Measurements from ENCODE around the gene PLCD1.

PLCD1 gene

GRCh38 chr3:38001456-38002081, 27.9 kb downstream of the PLCD1 start:
- Histone ChIP-seq H3K4me3 (ENCODE audit: insufficient read depth, low read depth, low read length) (no peak overlapping the region), H3K27ac (ENCODE audit: insufficient read depth, low read depth, low read length, poor library complexity, severe bottlenecking) (no peak overlapping the region), H3K4me1 (ENCODE audit: control insufficient read depth, insufficient read depth, low read length) (no peaks in the 10 kb centered on the region), H3K36me3 (ENCODE audit: control insufficient read depth, insufficient read depth, low read length) (no peaks in the 10 kb centered on the region), H3K27me3 (ENCODE audit: control insufficient read depth, insufficient read depth, low read length, poor library complexity, severe bottlenecking) (peaks cover 9% of the 10 kb centered on the region), H3K9me3 (ENCODE audit: control insufficient read depth, low read length) (no peaks in the 10 kb centered on the region)
- WGBS, 2 experiments, result 84% methylated on average over 9 of the region's 9 CpGs

GRCh38 chr3:38000965-38001455, 28.4 kb downstream of the PLCD1 start:
- no peak overlapping the region for H3K4me3 ChIP-seq (ENCODE audit: insufficient read depth, low read depth, low read length)
- no peak overlapping the region for H3K27ac ChIP-seq (ENCODE audit: insufficient read depth, low read depth, low read length, poor library complexity, severe bottlenecking)
- 90 to 91% methylated on average over 6 of the region's 6 CpGs for WGBS, 2 experiments
- H3K27me3 ChIP-seq (ENCODE audit: control insufficient read depth, insufficient read depth, low read length, poor library complexity, severe bottlenecking), result peaks cover 9% of the 10 kb centered on the region
- H3K4me1 ChIP-seq (ENCODE audit: control insufficient read depth, insufficient read depth, low read length), result no peaks in the 10 kb centered on the region
- H3K9me3 ChIP-seq (ENCODE audit: control insufficient read depth, low read length), result no peaks in the 10 kb centered on the region
- H3K36me3 ChIP-seq (ENCODE audit: control insufficient read depth, insufficient read depth, low read length), result no peaks in the 10 kb centered on the region

- Histone ChIP-seq H3K36me3 (ENCODE audit: control insufficient read depth, insufficient read depth, low read length) (no peaks in the 10 kb centered on the region), H3K4me3 (ENCODE audit: insufficient read depth, low read depth, low read length) (no peak overlapping the region), H3K27me3 (ENCODE audit: control insufficient read depth, insufficient read depth, low read length, poor library complexity, severe bottlenecking) (peaks cover 9% of the 10 kb centered on the region), H3K4me1 (ENCODE audit: control insufficient read depth, insufficient read depth, low read length) (no peaks in the 10 kb centered on the region), H3K9me3 (ENCODE audit: control insufficient read depth, low read length) (no peaks in the 10 kb centered on the region), H3K27ac (ENCODE audit: insufficient read depth, low read depth, low read length, poor library complexity, severe bottlenecking) (no peak overlapping the region)
- 92% methylated on average over 6 of the region's 6 CpGs for WGBS, 2 experiments
These were observed 29.1 kb downstream of the PLCD1 start for GRCh38 chr3:38000242-38000916.

GRCh38 chr3:37999836-38000235, 29.6 kb downstream of the PLCD1 start:
- H3K4me1 ChIP-seq (ENCODE audit: control insufficient read depth, insufficient read depth, low read length), result no peaks in the 10 kb centered on the region
- no peaks in the 10 kb centered on the region for H3K36me3 ChIP-seq (ENCODE audit: control insufficient read depth, insufficient read depth, low read length)
- 87 to 88% methylated on average over 6 of the region's 6 CpGs for WGBS, 2 experiments
- H3K27me3 ChIP-seq (ENCODE audit: control insufficient read depth, insufficient read depth, low read length, poor library complexity, severe bottlenecking), result peaks cover 9% of the 10 kb centered on the region
- H3K9me3 ChIP-seq (ENCODE audit: control insufficient read depth, low read length), result no peaks in the 10 kb centered on the region
- H3K27ac ChIP-seq (ENCODE audit: insufficient read depth, low read depth, low read length, poor library complexity, severe bottlenecking), result no peak overlapping the region
- H3K4me3 ChIP-seq (ENCODE audit: insufficient read depth, low read depth, low read length), result no peak overlapping the region

- peaks cover 13% of the 10 kb centered on the region for H3K27me3 ChIP-seq (ENCODE audit: control insufficient read depth, insufficient read depth, low read length, poor library complexity, severe bottlenecking)
- H3K4me3 ChIP-seq (ENCODE audit: insufficient read depth, low read depth, low read length), result no peak overlapping the region
- no peaks in the 10 kb centered on the region for H3K9me3 ChIP-seq (ENCODE audit: control insufficient read depth, low read length)
- H3K36me3 ChIP-seq (ENCODE audit: control insufficient read depth, insufficient read depth, low read length), result no peaks in the 10 kb centered on the region
- 87 to 88% methylated on average over 6 of the region's 6 CpGs for WGBS, 2 experiments
- H3K27ac ChIP-seq (ENCODE audit: insufficient read depth, low read depth, low read length, poor library complexity, severe bottlenecking), result no peak overlapping the region
- no peaks in the 10 kb centered on the region for H3K4me1 ChIP-seq (ENCODE audit: control insufficient read depth, insufficient read depth, low read length)
These were observed 31.6 kb downstream of the PLCD1 start for GRCh38 chr3:37997791-37998370.

GRCh38 chr3:37997342-37997741, 32.1 kb downstream of the PLCD1 start:
- Histone ChIP-seq H3K4me1 (ENCODE audit: control insufficient read depth, insufficient read depth, low read length) (no peaks in the 10 kb centered on the region), H3K9me3 (ENCODE audit: control insufficient read depth, low read length) (no peaks in the 10 kb centered on the region), H3K4me3 (ENCODE audit: insufficient read depth, low read depth, low read length) (no peak overlapping the region), H3K36me3 (ENCODE audit: control insufficient read depth, insufficient read depth, low read length) (no peaks in the 10 kb centered on the region), H3K27ac (ENCODE audit: insufficient read depth, low read depth, low read length, poor library complexity, severe bottlenecking) (no peak overlapping the region), H3K27me3 (ENCODE audit: control insufficient read depth, insufficient read depth, low read length, poor library complexity, severe bottlenecking) (peaks cover 13% of the 10 kb centered on the region)
- WGBS, 2 experiments, result 96 to 97% methylated on average over 10 of the region's 10 CpGs

GRCh38 chr3:37996785-37997301, 32.6 kb downstream of the PLCD1 start:
- 51 to 52% methylated on average over 7 of the region's 7 CpGs for WGBS, 2 experiments
- H3K36me3 ChIP-seq (ENCODE audit: control insufficient read depth, insufficient read depth, low read length), result no peaks in the 10 kb centered on the region
- H3K27ac ChIP-seq (ENCODE audit: insufficient read depth, low read depth, low read length, poor library complexity, severe bottlenecking), result no peak overlapping the region
- no peak overlapping the region for H3K4me3 ChIP-seq (ENCODE audit: insufficient read depth, low read depth, low read length)
- peaks cover 13% of the 10 kb centered on the region for H3K27me3 ChIP-seq (ENCODE audit: control insufficient read depth, insufficient read depth, low read length, poor library complexity, severe bottlenecking)
- no peaks in the 10 kb centered on the region for H3K9me3 ChIP-seq (ENCODE audit: control insufficient read depth, low read length)
- H3K4me1 ChIP-seq (ENCODE audit: control insufficient read depth, insufficient read depth, low read length), result no peaks in the 10 kb centered on the region

- H3K27me3 ChIP-seq (ENCODE audit: control insufficient read depth, insufficient read depth, low read length, poor library complexity, severe bottlenecking), result peaks cover 13% of the 10 kb centered on the region
- H3K36me3 ChIP-seq (ENCODE audit: control insufficient read depth, insufficient read depth, low read length), result no peaks in the 10 kb centered on the region
- no peak overlapping the region for H3K27ac ChIP-seq (ENCODE audit: insufficient read depth, low read depth, low read length, poor library complexity, severe bottlenecking)
- no peak overlapping the region for H3K4me3 ChIP-seq (ENCODE audit: insufficient read depth, low read depth, low read length)
- 92 to 93% methylated on average over 10 of the region's 10 CpGs for whole genome bisulfite sequencing, 2 experiments
- no peaks in the 10 kb centered on the region for H3K9me3 ChIP-seq (ENCODE audit: control insufficient read depth, low read length)
- H3K4me1 ChIP-seq (ENCODE audit: control insufficient read depth, insufficient read depth, low read length), result no peaks in the 10 kb centered on the region
These were observed 33.5 kb downstream of the PLCD1 start for GRCh38 chr3:37995652-37996641.

- Histone ChIP-seq H3K4me3 (ENCODE audit: insufficient read depth, low read depth, low read length) (peak overlapping the region; percentile 42), H3K9me3 (ENCODE audit: control insufficient read depth, low read length) (no peaks in the 10 kb centered on the region), H3K27ac (ENCODE audit: insufficient read depth, low read depth, low read length, poor library complexity, severe bottlenecking) (no peak overlapping the region), H3K27me3 (ENCODE audit: control insufficient read depth, insufficient read depth, low read length, poor library complexity, severe bottlenecking) (peaks cover 13% of the 10 kb centered on the region), H3K36me3 (ENCODE audit: control insufficient read depth, insufficient read depth, low read length) (no peaks in the 10 kb centered on the region), H3K4me1 (ENCODE audit: control insufficient read depth, insufficient read depth, low read length) (no peaks in the 10 kb centered on the region)
- WGBS, 2 experiments, result 71 to 73% methylated on average over 1 of the region's 2 CpGs
These were observed 34.8 kb downstream of the PLCD1 start for GRCh38 chr3:37994639-37994972.
